Psoas muscle (tissue), 8 donors: ENCODE results near the gene PCDHGA2. TPM values are rescaled to one million over a fixed set of nuclear protein-coding genes. Genes with fewer than 3 reads are reported as not detected.
A peak's percentile ranks its signal among the peaks of the same experiment; 100 is the strongest.

Source experiments
- ATAC-seq, 4 donors: fragments of 200-7000 bp; cut with Tn5 transposase; one replicate each; pipeline ENCODE4 v1.9.1; 2020; ENCODE audit warnings: moderate library complexity in 3 of 4, mild to moderate bottlenecking in 2 of 4
- DNase-seq, 2 donors: peaks; one replicate each; pipeline ENCODE4 v3.0.0-alpha.2; 2020
- H3K27ac ChIP-seq: fragments of 200-600 bp; one replicate; pipeline ENCODE4 v1.8.0; 2022
- H3K27me3 ChIP-seq, 3 donors: fragments of 200-600 bp in 1 of 3; one replicate each; pipeline versions ENCODE4 v1.6.1 to v1.8.0; 2013 to 2022; ENCODE audit warnings: low read length in 2 of 3, mild to moderate bottlenecking in 2 of 3, moderate library complexity in 1 of 3; ENCODE audit not compliant: insufficient read depth in 3 of 3
- H3K36me3 ChIP-seq, 2 donors: fragments of 200-600 bp in 1 of 2; one replicate each; pipeline versions ENCODE4 v1.6.1 to v1.8.0; 2013 to 2022; ENCODE audit warnings: low read depth in 1 of 2, mild to moderate bottlenecking in 1 of 2, moderate library complexity in 1 of 2; ENCODE audit not compliant: insufficient read depth in 1 of 2
- H3K4me1 ChIP-seq: fragments of 200-600 bp; one replicate; pipeline ENCODE4 v1.8.0; 2022
- H3K4me3 ChIP-seq: fragments of 200-600 bp; one replicate; pipeline ENCODE4 v1.8.0; 2022; ENCODE audit warnings: mild to moderate bottlenecking
- H3K9me3 ChIP-seq: fragments of 200-600 bp; one replicate; pipeline ENCODE4 v1.8.0; 2022
- WGBS, 3 donors: extraction: QIAGEN DNeasy Blood & Tissue Kit; methylation state at CpG; one replicate each; pipeline versions ENCODE4 v1.1.6 to v1.1.7; 2013; 5-methylcytosine and 5-hydroxymethylcytosine counted together
- intact Hi-C, 2 donors: fragments of 100-400 bp; cut with DNase I; formaldehyde crosslinking; loops; one replicate each; pipeline versions ENCODE4 v1.11.0 to v1.14.2; 2022
- polyA plus RNA-seq, 3 donors: library from polyadenylated mRNA; stranded (reverse); fragments of 200-250 nt; gene quantifications; one replicate each; pipeline ENCODE4 v1.2.3, GENCODE V29; 2013
- total RNA-seq, 4 donors: library from RNA; stranded (reverse); fragmentation: NEBNext Ultra II Directional in 2 of 4; extraction: Animal tissue kit (Norgen Biotek cat#: 25700) in 2 of 4; gene quantifications; one replicate each; pipeline versions ENCODE4 v1.2.1 to v1.2.4, GENCODE V29; 2021 to 2023
- TF ChIP-seq, protein P1 (sequence below): fragments of 200-600 bp; IDR thresholded peaks from one replicate; pipeline ENCODE4 v1.8.0; 2022; ENCODE audit warnings: antibody characterized with exemption
- donor health status: healthy with polysubstance abuse.
- donor health status: DM: no; HTN: no; CAD: no; lungs with moderate emphysema.
- donor health status: Bipolar disorder and iron deficiency.
- donor health status: healthy.
- donor health status: DM: yes; HTN: yes; CAD: no.
- donor health status: DM: no; HTN: no; CAD: no.
- donor health status: DM: no; HTN: no; CAD: no.
- donor health status: DM: yes; HTN: yes; CAD: no.

Gene PCDHGA2
- total and polyA plus RNA-seq, 7 donors, result 0.22 to 1.8 (median 1.2) TPM

GRCh38 chr5:141349917-141350619, 11.5 kb downstream of the PCDHGA2 start, which contains the start of gene PCDHGB1:
Gene PCDHGB1, plus strand, starts transcription at chr5:141350099. Its CDS starts 162 bp downstream, at chr5:141350261.
- TF ChIP-seq, protein P1, sequence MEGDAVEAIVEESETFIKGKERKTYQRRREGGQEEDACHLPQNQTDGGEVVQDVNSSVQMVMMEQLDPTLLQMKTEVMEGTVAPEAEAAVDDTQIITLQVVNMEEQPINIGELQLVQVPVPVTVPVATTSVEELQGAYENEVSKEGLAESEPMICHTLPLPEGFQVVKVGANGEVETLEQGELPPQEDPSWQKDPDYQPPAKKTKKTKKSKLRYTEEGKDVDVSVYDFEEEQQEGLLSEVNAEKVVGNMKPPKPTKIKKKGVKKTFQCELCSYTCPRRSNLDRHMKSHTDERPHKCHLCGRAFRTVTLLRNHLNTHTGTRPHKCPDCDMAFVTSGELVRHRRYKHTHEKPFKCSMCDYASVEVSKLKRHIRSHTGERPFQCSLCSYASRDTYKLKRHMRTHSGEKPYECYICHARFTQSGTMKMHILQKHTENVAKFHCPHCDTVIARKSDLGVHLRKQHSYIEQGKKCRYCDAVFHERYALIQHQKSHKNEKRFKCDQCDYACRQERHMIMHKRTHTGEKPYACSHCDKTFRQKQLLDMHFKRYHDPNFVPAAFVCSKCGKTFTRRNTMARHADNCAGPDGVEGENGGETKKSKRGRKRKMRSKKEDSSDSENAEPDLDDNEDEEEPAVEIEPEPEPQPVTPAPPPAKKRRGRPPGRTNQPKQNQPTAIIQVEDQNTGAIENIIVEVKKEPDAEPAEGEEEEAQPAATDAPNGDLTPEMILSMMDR, result peak; percentile 47
- Histone ChIP-seq H3K27me3 (peaks cover 0 to 41% (median 13%) of the 10 kb centered on the region in 3 donors), H3K4me3 (peak within 1 kb of the TSS; percentile 44), H3K27ac (no peak within 1 kb of the TSS), H3K4me1 (no peaks in the 10 kb centered on the region), H3K36me3 (no peaks in the 10 kb centered on the region), H3K9me3 (peaks cover 3% of the 10 kb centered on the region)
- DNase-seq, result peak in 1 of 2 donors; percentile 41
- intact Hi-C loops, result no loop called here
- WGBS, 3 donors, result 23 to 27% (median 23%) methylated on average over 29 of the region's 29 CpGs
- ATAC-seq, result peak; percentile 62 to 90 (median 82)

DNA sequence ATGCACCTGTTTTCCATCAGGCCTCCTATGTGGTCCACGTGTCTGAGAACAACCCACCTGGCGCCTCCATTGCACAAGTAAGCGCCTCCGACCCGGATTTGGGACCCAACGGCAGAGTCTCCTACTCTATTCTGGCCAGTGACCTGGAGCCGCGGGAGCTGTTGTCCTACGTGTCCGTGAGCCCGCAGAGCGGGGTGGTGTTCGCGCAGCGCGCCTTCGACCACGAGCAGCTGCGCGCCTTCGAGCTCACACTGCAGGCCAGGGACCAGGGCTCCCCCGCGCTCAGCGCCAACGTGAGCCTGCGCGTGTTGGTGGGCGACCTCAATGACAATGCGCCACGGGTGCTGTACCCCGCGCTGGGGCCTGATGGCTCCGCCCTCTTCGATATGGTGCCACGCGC, 13.0 kb downstream of the PCDHGA2 start:
- intact Hi-C loops, result no loop called here
- no peaks in the 10 kb centered on the region for H3K36me3 ChIP-seq
- no peak for DNase-seq
- WGBS, 3 donors, result 35 to 40% (median 35%) methylated on average over 30 to 34 of the region's 36 CpGs
- H3K27me3 ChIP-seq, result peaks cover 0 to 43% (median 8%) of the 10 kb centered on the region in 3 donors
- no peak overlapping the region for H3K4me3 ChIP-seq
- TF ChIP-seq, protein P1, result no peak
- H3K4me1 ChIP-seq, result no peaks in the 10 kb centered on the region
- ATAC-seq, result no peak
- H3K9me3 ChIP-seq, result peaks cover 7% of the 10 kb centered on the region
- H3K27ac ChIP-seq, result no peak overlapping the region

DNA sequence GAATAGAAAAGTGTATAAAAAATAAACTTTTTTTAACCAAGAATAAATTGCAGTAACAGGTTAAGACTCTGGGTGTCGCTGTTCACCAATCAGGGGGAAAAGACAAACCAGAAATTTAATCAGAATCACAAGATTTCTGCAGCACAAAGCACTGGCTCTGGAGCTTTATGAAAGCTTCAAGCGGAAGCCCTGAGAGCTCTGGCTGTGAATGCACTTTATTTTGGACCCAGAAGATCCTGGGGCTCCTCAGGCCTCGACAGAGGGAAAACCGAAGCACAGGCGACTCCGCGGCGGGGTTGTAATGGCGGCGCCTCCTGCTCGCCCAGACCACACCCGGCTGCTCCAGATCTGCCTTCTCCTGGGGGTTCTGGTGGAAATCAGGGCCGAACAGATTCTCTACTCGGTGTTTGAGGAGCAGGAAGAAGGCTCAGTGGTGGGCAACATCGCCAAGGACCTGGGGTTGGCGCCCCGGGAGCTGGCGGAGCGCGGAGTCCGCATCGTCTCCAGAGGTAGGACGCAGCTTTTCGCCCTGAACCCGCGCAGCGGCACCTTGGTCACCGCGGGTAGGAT, 16.4 kb downstream of the PCDHGA2 start, which contains the start of gene PCDHGA4:
Gene PCDHGA4, plus strand, starts transcription at position 122 of the 570 bp plus-strand sequence. Its CDS starts 87 bp downstream, at position 209.
- H3K4me1 ChIP-seq, result no peaks in the 10 kb centered on the region
- intact Hi-C loops, result no loop called here
- H3K9me3 ChIP-seq, result peaks cover 14% of the 10 kb centered on the region
- 19% methylated on average over 29 of the region's 29 CpGs for whole genome bisulfite sequencing, 3 donors
- TF ChIP-seq, protein P1, result peak; percentile 43
- H3K27ac ChIP-seq, result no peak within 1 kb of the TSS
- no peaks in the 10 kb centered on the region for H3K36me3 ChIP-seq
- H3K27me3 ChIP-seq, result peaks cover 0 to 57% (median 9%) of the 10 kb centered on the region in 3 donors
- peak in 3 of 4 donors; percentile 23 to 68 (median 55) for ATAC-seq
- DNase-seq, result peak in 1 of 2 donors; percentile 44
- peak within 1 kb of the TSS; percentile 59 for H3K4me3 ChIP-seq

GRCh38 chr5:141355641-141356040, 17.1 kb downstream of the PCDHGA2 start:
- Histone ChIP-seq H3K27ac (no peak overlapping the region), H3K4me1 (no peaks in the 10 kb centered on the region), H3K27me3 (peaks cover 0 to 59% (median 11%) of the 10 kb centered on the region in 3 donors), H3K36me3 (no peaks in the 10 kb centered on the region), H3K9me3 (peaks cover 16% of the 10 kb centered on the region), H3K4me3 (peak overlapping the region; percentile 59)
- DNase-seq (no peak), ATAC-seq (peak in 1 of 4 donors; percentile 36)
- 49 to 55% (median 52%) methylated on average over 24 of the region's 24 CpGs for WGBS, 3 donors
- TF ChIP-seq, protein P1, result no peak
- intact Hi-C loops, result no loop called here
